Activated CD4-positive, alpha-beta T cell treated with anti-CD3 and anti-CD28 coated beads, Interleukin-2, Interleukin-6, amounts not matched to agents 100 ng/mL and 50 ng/mL, durations not matched to agents 16 hours and 8 hours (primary cell): ENCODE results near the gene MYO1E.

Source experiments
- DNase-seq: peaks from one replicate; pipeline ENCODE4 v3.0.0-alpha.2; 2020

MYO1E gene

DNA sequence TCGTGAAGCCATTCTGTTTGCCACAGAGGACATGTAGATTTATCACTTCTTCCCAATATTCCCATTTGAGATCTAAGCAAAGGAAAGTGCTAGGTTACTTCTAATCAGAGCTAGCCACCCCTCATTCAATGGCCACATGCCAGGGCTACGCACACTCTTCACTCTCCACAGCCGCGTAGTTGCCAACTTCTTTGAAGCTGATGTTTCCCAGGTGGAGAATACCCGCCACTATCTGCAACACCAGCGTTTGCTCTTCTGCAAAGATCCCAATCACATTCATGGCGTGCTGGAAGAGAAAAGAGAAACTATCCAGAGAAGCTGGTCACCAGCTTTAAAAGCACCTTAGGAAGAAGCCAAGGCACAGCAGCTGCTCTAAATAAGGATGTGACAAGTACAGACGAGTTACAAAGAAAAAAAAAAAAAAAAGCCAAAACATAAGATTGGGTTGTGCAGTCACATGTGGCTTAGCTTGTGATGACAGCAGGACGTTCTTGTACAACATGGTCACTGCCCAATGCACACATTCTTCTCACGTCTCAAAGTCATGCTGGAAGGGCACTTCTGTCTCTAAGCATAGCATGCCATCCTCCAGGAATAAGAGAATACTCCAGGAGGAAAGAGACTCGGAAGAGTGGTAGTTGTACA is 149.6 kb downstream of the MYO1E start:
- DNase-seq: no peak

DNA sequence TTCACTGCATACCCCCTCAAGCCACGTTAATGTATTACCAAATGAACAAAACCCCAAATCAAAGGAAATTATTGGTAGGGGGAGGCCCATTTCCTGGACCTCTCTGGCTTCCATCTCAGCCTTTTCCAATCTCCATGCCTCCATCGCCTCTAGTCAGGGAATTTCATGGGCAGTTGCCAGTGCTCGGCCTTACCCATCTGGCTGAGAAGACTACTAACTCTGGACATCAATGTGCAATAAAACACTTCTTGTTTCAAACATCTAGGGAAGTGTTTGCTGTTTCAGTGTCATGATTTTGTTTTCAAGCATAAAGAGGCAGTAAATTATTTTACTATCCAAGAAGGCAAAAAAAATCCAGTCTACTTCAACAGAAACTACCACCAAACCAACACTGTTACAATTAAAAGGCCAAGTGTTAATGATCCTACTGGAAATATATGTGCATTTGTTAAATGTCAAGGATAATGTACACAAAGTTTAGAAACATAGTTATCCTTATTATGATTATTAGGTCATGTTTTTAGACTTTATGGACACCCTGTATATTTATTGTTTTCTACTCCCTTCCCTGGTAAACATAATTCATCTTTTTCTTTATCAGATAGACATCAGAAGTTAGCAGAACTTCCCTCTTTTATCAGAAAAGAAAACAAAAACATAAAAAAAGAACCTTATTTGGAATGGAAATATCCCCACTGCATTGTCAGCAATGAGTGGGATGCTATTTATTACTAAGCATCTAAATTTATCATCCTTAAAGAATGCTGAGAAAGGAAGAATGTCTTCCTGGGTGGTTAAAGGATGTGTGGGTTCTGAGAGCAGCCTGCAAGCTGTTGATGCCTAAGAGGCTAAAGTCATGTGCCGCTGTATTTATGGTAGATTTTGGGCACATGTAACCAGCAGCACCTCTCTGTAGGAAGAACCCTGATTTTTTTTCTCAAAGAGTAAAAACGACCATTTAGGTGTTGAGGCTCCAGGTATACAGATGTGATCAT is 150.9 kb downstream of the MYO1E start:
- no peak for DNase-seq

DNA sequence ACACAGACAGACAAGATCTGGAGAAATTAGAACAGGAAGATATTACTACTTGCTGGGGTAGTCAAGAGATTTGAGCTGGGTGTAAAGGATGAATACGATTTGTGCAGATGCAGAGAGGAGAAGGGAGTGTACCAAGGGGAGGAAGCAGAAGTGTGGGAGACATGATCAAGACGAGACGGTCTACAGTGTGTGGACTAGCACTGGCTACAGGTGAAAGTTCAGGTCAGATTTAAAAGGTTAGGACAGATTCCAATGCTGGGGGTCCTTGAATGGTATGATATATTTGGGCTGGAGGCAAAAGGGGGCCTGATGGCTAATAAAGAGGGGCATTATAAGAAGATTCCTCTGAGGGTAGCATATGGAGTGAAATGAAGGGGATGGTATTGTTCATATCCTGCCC is 154.0 kb downstream of the MYO1E start:
- DNase-seq: no peak

DNA sequence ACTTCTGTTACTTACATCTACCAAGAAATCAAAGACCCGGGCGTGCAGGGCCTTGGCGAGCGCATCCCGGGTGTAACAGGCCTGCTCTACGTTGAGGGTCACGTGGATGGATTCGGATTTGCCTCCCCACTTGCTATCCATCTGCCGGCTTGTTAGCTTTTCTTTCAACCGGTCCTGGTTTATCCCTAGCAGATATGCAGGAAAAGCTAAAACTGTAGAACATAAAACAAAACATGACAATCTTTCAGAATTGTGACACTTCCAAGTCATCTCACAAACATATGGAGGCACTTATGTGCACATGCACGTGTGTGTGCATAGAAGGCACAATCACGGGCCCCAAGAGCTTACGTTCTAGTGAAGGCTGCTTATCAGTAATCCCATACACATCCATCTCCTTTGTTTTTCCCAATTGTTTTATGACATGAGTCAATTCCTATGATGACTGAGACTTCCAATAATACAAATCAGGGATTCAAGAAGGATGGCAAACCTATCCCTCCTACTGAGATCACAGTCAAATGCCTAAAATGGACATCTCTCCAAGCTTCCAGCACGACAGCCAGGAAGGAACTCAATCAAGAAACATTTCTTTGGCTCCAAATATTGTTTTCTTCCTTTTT is 154.7 kb downstream of the MYO1E start:
- no peak for DNase-seq

DNA sequence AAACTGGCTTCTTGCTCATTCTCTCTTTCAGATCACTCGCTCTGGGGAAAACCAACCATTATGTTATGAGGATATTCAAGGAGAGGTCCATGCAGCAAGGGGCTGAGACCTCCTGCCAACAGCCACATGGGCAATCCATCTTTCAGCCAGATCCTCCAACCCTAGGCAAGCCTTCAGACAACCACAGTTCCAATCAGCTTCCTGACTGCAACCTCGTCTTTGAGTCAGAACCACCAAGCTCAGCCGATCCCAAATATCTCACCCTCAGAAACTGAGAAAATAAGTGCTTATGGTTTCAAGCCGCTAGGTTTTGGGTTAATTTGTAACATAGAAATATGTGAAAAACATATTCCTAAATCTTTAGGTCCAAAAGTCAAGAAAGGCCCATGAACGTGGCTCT is 155.8 kb downstream of the MYO1E start:
- no peak for DNase-seq

DNA sequence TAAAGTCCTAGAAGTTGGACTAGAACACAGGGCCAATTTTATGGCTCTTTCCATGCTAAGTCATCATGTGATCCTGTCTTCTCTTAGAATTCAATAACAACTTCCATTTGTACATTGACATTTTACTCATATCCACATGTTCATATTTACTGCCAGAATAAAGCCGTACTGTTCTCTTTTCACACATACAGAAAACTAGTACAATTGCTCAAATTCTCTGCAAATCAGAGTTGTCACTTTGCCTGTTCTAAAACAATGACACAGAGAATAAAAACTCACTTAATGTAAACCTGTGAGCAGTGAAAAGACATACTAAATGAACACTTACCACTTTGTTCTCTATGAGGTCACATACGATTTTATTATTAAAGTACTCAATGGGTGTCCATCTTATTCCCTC is 162.5 kb downstream of the MYO1E start:
- no peak for DNase-seq

DNA sequence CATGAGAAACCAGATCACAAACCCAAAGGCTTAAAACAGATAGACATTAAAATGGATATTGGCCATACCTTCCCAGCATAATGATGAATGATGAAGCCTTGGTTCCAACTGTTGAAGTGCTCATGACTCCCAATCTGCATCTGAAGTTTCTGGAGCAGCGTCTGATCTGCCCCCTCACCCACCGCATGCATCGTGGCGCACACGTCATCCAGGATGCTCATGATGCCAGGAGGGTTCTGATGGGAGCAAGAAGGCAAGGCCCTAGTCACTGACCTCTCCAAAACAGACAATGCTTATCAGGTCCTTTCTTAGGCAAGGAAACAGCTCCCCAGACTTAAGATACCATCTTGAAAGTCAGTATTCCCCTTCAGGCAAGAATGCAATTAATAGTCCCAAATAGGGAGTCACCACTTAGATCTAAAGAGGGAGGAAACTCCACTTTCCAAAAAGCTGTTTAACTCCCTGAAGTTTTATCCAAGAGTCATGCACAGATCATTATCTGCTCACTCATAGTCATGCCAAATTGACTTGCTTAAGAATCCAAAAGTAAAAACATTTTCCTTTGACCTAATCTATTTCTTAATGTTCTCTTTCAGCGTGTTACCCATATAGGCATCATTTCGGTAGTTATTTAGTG is 163.9 kb downstream of the MYO1E start:
- DNase-seq: no peak

DNA sequence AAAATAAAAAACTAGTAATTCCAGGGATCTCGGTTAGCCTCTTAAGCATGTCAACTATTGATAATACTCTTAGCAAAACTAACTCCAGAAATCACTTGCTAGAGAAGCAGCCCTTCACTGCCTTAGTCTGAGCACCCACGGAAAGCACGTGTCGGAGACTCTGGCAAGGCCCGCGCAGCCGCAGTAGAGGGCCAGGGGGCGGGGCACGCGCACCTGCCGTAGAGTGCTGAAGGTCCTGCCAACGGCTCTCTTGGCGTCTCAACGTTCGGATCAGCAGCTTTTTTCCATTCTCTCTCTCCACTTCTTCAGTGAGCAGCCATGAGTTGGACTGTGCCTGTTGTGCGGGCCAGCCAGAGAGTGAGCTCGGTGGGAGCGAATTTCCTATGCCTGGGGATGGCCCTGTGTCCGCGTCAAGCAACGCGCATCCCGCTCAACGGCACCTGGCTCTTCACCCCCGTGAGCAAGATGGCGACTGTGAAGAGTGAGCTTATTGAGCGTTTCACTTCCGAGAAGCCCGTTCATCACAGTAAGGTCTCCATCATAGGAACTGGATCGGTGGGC is 166.0 kb downstream of the MYO1E start, which contains the start of gene LDHAL6B:
Gene LDHAL6B (plus strand): TSS at position 221 of the 561 bp plus-strand sequence. CDS start 98 bp downstream, at position 319.
- no peak for DNase-seq

DNA sequence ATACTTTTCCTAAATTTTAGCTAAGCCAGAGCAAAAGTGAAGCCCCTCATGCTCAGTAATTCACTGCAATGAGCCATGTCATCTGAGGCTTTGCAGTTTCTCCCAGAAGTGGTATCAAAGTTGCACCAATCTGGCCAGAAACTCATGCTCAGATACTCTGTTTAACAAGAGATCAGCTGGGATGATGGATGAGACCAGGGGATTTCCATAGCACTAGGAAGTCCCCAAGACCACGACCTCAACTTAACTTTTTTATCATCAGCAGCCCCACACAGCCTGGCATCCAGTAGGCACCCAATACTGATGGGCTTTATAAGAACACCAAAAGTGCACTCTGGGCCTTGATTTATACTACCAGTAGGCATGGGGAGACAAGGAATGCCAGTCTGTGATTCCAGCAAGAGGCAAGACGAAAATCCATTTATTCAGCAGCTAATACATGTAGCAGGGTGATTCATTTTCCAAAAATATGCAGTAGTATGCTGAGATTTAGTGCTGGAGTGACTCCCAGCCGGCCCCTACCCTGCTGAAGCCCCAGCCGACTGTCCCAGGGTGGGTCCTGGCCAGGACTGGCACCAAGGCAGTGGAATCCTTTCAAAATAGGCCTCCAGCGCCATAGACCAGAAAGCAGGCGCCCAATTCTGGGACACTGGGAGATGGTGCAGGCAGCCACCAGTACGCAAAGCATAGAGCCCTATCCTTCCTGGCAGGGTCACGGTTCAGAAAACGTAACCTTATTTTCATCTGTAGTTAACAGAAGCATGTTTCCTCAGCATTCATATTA is 166.6 kb downstream of the MYO1E start:
- no peak for DNase-seq

DNA sequence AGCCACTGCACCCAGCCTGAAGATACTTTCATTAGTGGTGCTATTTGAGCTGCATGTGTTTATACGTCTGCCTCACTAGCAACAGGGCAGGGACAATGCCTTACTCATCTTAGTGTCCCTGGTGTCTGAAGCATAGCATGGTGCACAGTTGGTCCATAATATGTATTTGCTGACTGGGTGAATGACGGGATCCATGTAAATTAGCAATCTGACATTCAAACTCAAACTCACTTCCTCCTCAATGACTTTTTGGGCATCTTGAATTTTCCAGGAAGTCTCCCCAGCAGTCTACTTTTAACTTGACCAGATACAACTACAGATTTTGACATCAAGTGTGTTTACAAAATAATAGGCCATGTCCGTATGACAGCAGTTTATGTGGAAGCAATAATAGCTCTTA is 169.0 kb downstream of the MYO1E start:
- DNase-seq: no peak

DNA sequence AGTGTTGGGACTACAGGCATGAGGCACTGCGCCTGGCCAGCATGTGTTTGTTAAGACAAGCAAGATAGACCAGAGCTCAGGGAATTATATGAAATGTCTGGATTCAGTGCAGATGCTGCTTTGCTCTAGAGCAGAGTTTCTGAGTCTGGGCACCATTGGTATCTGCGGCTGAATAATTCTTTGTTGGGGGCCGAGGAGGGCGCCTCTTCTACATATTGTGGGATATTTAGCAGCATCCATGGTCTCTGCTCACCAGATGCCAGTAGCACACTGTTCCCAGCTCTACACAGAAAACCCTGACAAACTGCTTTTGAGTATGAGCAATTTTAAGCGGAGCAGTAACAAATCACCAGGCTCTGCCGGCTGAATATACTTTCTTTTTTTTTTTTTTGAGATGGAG is 169.7 kb downstream of the MYO1E start:
- DNase-seq: no peak

DNA sequence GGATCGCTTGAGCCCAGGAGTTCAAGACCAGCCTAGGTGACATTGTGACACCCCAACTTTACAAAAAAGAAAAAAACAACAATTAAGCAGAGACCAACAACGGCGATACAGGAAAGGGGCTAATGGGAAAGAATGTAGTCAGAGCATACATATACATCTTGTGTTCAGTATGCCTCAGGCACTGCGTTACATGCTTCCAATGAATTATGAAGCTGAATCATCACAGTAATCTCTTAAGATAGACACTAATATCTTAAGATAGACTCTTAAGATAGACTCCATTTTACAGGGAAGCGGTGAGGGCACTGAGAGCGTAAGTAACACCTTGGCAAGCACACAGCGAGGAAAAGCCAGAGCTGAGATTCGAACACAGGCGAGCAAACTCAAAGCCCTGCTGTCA is 172.1 kb downstream of the MYO1E start:
- DNase-seq: no peak

DNA sequence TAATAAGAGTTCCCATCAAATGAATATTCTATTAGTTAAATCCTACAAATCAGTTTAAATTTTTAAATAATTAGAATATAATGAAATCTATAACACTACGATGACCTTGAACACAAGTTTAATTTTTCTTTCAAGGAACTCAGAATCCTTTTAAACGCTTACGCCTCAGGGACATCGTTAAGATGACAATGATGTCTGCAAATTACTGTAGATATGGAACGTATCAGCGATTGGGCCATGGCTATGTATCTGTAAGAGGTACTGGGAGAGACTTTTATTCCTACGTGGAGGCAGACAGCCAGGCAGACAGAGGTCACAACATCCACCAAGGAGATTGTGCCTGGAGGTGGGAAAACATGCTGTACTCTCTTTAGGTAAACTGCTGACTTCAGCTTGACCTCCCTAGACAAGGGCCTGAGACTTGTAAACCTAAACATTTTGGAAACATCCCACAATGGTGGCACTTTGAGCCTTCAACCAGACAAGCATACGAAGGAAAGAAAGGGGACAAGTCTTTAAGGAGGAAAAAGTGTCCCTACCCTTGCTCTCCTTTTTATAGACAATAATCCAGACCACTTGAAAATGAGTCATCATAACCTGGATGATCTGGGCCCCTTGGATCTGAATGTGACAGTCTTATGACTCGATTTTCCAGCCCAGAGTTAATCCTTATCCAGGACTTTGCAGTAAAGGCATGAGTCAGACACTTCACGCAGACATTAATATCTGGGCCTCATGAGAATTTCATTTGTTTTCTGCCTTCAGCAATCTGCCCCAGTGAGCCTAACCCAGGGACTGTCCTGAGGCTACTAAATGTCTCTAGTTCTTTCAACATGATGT is 172.8 kb downstream of the MYO1E start:
- no peak for DNase-seq

DNA sequence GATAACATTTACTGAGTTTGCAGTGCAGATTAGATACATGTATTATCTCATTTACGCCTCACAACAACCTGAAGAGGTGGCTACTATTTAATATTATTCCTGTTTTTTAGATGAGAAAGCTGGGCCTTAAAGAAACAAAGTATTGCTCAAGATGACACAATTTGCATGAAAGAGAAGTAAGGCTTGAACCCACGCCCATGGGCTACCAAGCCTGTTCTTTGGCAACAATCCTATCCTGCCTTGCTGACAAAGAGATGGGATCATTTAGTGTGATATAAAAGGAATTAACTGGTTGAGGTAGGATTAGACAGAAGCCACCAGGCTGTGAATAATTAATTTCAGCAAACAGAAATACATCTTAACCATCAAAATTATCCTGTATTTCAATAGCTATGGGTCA is 175.2 kb downstream of the MYO1E start:
- DNase-seq: no peak

DNA sequence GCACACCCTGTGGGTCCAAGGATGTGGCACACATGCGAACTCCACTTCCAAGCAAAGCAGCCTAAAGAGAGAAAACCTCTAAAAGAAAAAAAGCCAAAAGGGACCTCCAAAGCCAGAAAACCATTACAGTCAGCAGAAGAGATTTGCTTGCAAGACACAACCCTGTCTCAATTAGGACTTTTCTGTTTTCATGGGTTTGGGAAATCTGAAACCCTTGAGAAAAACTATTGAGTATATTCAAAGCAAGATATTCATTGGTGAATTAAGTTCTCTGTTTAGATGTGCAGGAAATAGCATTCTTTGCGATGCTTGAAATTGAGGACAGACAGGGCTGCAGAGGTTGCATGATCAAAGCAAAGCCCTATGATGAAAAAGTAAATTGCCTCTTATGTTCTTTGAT is 176.3 kb downstream of the MYO1E start:
- no peak for DNase-seq

DNA sequence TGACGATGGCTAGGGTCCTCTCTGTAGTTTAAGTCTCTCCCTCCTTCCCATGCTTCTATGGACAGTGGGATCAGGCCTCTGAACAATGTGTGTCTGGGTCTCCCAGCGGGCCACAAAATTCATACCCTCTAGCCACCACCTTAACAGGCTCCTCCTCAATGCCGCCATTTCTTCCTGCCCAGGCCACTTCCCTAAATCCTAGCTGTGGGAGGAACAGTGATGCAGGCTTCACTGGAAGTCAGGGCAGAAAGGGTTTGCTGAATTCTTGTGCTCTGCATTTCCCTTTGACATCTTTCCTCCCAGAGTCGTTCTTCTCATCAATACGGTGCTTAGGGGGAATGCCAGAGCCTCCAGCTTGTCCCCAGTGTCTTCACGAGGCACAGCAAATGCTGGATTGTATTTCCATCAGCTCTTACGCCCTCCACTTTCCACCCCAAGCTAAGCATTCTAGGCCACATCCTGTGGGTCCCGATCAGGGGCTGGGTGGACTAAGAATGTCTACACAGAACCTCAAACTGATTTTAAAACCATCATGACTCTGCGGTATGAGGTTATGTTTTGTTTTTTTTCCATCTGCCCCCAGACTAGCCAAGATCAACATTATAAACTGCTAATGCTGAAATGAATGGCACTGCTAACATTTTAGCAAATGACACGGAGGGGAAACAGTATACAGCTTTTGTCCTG is 177.9 kb downstream of the MYO1E start:
- no peak for DNase-seq

DNA sequence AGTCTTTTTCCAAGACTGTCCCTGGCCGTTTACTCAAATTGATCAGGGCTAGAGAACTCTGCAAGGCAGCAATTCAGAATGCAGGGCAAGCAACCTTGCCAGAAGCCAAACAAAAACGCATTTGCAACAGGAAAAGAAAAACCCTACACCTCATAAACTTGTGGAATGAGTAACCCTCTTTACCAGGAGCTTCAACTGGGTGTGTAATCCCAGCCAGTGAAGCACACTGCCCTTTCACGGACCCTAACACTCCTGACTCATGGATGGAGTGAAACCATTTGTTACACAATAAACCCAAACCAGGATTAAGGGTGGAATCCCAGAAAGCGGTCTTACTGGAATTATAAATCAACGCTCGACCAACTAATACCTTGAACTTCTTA is 180.8 kb downstream of the MYO1E start:
- no peak for DNase-seq

DNA sequence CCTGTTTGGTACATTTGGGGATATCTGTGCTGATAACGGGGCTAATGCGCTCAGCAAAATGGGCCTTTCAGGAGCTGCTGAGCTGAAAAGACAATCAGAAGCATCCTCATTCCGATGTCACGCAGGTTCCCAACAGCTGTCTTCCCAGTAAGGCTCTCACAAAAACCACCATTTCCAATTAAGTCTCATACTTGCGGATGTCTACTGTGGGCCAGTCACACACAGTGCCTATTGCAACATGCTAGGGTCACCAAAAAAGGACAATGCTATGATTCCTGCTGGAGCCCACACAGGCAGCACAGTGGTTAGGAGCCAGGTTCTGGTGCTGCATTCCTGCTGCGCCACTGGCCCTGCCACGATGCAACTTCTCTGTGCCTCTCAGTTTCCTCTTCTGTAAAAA is 182.4 kb downstream of the MYO1E start:
- no peak for DNase-seq

DNA sequence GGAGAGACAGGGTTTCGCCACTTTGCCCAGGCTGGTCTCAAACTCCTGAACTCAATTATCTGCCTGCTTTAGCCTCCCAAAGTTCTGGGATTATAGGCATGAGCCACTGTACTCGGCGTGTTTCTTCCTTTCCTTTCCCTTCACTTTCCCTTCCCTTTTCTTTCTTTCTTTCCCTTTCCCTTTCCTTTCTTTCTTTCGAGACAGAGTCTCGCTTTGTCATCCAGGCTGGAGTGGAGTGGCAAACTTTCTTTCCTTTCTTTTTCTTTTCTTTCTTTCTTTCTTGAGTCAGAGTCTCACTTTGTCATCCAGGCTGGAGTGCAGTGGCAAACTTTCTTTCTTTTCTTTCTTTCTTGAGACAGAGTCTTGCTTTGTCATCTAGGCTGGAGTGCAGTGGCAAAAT is 183.4 kb downstream of the MYO1E start:
- no peak for DNase-seq

DNA sequence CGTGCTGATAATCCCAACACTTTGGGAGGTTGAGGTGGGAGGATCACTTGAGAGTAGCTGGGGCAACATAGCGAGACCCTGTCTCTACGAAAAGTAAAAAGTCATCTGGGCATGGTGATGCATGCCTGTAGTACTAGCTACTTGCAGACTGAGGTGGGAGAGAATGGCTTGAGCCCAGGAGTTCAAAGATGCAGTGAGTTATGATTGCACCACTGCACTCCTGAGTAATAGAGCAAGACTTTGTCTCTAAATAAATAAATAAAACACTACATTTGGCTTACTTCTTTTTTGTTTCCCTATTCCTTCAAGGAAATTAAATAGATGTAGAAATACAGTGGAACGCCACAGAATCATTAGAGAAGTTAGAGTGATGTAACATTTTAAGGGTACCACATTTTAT is 186.2 kb downstream of the MYO1E start:
- DNase-seq: no peak

DNA sequence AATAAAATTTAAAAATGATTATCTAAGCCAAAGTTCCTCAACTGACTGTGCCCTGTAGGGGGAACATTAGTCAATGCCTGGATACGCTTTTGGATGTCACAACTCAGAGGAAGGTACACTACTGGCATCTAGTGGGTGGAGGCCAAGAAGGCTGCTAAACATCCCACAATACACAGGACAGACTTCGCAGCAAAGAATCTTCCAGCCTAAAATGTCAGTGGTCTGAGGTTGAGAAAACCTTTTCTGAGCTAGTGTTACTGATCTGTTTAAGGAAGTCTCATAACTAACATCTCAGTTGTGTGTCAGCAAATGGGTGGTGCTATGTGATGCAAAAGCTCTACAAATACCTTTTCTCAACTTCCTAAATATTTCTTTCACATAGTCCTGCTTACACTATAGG is 186.9 kb downstream of the MYO1E start:
- DNase-seq: no peak
